GM10266 (cell line): ENCODE results near the gene SPAM1.

Experiments
- DNase-seq: peaks from one replicate; pipeline ENCODE4 v3.0.0; 2012; ENCODE audit errors: extremely low spot score
- TF ChIP-seq, protein P1 (sequence below): IDR thresholded peaks from 2 replicates; pipeline ENCODE4 v1.5.1; 2012; ENCODE audit warnings: mild to moderate bottlenecking, low read depth; ENCODE audit not compliant: control insufficient read depth, insufficient read depth; ENCODE audit errors: missing control alignments

Gene SPAM1

DNA sequence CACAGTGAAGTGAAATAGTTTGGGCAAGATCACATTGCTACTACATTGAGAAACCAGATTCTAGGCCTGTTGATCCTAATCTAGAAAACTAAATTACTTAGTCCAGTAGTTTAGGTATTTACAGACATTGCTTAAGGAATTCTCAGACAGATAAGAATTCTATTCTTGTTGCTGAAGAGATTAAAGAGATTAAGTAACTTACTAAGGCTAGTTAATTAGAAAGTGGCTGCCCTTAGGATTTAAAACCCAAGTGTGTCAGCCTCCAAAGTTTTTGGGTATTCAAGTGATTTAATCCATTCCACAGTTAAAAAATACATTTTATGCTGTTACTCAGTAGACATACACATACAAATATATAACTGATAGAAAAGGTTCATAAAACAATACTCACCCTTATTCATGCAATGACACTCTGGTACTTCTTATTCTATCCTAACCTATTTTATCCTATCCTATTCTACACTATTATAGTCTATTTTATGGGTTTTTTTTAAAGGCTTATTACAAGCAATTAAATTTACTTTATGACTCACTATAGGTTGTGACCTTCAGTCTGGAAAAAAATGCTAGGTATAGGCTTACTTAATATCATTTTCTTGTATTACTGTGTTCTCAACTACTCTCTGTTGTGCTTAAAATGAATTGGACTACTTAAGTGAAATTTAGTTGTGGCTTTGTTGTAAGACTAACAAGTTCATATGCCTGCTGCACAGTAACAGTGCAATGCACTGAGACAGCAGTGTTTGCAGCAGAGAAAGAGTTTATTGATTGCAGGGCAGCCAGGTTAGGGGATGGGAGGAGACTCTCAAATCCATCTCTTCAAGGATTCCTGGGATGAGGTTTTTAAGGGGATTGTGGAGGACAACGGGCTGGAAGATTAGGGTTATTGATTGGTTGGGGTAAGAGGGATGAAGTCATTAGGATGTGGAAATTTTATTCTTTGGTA, 10.7 kb downstream of the SPAM1 start:
- no peak for DNase-seq
- TF ChIP-seq, protein P1, sequence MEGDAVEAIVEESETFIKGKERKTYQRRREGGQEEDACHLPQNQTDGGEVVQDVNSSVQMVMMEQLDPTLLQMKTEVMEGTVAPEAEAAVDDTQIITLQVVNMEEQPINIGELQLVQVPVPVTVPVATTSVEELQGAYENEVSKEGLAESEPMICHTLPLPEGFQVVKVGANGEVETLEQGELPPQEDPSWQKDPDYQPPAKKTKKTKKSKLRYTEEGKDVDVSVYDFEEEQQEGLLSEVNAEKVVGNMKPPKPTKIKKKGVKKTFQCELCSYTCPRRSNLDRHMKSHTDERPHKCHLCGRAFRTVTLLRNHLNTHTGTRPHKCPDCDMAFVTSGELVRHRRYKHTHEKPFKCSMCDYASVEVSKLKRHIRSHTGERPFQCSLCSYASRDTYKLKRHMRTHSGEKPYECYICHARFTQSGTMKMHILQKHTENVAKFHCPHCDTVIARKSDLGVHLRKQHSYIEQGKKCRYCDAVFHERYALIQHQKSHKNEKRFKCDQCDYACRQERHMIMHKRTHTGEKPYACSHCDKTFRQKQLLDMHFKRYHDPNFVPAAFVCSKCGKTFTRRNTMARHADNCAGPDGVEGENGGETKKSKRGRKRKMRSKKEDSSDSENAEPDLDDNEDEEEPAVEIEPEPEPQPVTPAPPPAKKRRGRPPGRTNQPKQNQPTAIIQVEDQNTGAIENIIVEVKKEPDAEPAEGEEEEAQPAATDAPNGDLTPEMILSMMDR: no peak

DNA sequence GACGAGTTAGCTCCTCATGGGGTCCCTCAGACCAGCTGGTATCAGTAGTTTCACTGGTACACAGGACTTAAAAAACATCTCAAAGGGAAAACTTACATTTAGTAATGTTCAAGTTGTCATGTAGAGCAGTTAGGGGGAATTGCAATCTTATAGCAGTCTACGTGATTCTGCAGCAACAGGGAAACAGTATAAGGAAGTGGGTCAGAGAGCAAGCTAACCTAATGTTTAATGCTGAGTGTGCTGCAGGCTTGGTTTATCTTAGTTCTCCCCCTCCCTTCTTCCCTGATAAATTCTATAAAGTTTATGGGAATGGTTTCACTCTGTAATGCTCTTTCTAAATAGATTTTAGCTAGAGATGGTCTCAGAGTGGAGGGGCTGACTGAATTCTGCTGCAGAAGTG, 11.3 kb downstream of the SPAM1 start:
- DNase-seq: no peak
- TF ChIP-seq, protein P1: no peak

DNA sequence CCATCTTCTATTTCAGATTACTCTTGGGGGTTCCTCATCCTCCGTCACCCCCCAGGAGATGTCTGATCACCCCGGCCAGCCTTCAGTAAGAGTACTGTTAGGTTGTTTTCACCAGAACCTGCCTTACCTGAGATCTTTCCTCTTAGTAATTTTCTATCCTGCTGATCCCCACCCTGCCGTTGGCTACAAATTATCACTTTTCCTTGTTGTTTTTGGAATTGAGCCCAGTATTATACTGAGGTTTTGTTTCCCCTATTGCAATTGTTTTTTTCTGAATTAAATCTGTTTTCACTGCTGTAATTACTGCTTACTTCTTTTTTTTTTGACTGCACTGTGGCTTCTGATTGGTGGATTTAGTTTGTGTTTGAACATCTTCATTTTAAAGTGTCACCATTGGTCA, 14.7 kb downstream of the SPAM1 start:
- DNase-seq: no peak
- TF ChIP-seq, protein P1: no peak

DNA sequence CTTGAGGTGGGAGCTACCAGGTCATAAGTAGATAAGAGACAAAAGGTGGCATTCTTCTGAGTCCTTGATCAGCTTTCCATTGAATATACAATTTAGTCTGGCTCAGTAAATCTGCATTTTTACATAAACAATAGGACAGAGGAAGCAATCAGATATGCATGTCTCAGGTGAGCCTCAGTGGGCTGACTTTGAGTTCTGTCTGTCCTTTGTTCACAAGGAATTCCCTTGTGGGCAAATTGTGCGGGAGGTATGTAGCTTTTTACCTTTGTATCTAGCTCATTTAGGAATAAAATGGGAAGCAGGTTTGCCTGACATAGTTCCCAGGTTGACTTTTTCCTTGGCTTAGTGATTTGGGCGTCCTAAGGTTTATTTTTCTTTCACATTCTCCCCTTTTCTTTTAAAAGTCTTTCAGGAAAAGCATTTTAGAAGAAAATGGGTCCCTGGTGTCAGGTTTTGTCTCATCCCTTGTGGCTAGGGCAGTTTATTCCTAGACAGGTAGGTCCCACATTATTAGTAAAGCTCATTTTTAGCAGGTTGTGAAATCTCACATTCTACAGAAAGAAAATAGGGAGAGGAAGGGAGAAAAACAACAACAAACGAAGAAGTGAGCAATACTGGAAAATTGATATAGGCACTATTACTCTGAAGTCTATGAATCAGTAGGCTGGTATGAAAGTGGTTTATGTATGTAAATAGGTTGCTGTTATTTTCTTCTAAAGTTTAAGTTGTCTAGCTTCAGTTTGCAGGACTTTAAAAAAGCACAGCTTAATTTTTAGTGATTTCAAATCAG, 16.5 kb downstream of the SPAM1 start:
- TF ChIP-seq, protein P1: no peak
- DNase-seq: no peak

DNA sequence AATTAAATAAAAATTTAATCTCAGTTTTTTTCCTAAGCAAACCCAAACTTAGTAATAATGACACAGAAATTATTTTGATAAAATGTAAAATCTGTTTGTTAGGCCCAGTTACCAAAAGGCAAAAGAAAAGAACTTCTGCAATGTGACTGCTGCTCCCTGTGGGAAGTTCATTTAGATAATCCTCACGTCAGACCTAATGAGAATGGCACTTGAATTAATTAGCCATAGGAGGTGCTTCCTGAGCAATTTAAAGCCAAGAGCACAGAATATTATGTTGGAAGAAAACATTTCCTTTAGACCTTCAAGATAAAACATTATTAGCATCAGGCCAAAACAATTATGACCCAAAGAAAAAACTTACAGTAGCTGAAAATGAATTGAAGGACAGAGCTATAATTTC, 19.4 kb downstream of the SPAM1 start:
- no peak for DNase-seq
- TF ChIP-seq, protein P1: no peak

DNA sequence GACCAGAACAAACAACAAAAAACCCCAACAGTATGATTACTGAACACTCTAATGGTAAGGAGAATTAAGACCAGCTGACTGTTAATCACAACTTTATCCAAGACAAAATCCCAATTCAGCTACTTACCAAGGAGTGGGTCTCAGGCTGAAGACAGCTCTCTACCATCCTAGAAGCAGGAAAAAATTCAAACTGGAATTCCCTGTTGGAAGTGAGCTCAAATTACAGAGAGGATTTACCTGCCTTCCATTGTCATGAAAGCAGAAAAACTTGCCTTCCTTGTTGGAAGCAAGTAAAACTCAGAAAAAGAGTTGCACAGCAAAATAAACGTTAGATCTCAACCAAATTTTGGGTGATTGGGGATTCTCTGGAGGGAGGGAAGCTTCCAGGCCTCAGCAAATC, 20.9 kb downstream of the SPAM1 start:
- TF ChIP-seq, protein P1: no peak
- DNase-seq: no peak

DNA sequence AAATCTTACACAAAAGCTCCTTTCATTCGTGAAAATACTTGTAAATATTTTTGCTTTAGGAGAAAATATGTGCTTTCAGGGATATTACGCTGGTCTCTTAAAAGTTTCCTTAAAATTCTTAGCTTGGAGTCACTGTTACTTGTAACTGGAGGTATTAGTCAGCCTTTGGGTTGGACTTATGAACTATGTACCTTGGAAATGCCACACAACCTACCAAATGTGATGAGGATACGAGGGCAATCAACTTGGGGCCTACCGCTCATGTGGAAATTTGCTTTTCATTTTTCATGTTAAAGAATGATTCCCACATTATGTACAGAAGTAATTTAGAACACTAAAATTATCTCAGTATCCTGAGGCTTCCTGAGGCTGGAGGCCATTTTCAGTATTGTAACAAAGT, 23.1 kb downstream of the SPAM1 start:
- DNase-seq: no peak
- TF ChIP-seq, protein P1: no peak
